ENCODE data around the gene FAM111B.
A peak's percentile ranks its signal among the peaks of the same experiment; 100 is the strongest.

FAM111B gene

DNA sequence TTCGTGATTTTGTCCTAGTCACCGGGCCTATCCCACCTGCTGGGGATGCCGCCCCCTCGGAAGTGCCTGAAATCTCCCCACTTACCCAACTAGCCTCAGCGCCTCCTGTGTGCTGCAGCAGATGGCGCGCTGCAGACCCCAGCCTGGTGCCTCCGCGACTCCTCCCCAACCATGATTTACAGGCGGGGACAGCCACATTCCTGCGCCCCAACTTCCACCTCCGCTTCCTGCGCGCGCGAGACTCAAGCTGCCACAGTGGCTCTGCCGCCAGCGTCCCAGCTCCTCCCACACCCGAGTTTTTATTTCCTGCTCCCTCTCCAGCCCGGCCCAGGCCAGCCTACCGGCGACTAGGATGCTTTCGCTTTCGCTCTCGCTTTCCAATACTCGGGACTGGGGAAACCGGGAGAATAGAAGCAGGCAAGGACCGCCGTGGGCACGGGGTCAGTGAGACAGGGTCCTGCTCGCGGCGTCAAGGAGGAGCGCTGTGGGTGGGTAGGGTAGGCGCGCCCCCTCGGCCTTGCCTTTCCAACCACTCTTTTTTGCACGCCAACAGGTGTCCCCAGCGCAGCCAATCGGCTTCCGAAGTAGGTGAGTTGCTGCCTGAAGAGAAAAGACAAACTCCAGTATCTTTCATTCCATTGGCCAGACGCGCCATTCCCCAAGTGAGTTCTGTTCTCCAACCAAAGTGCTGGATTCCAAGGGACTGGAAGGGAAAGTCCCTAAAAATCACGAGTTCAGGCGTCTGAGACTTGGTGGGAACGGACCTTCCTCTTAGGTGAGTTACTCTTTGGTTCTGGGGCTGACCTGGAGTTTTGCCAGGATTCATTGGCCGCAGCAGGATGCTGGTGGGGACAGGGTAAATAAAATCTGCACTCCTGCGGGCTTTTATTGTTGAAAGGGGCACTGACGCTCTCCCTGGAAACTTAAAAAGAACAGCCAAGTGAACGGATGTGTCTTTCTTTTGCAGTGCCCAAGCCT, 35.8 kb downstream of the FAM111B start, which contains the start of gene FAM111A:
Gene FAM111A (plus strand): TSS at position 327 of the 978 bp plus-strand sequence. CDS start 6,017 bp downstream, outside the sequence.
- TF ChIP-seq CTCF (conservative IDR thresholded peaks at IDR 0.05; ENCODE audit: low read depth, low read length): peak; percentile 54
- peak within 1 kb of the TSS; percentile 68 for H3K4me3 ChIP-seq (ENCODE audit: low read depth, low read length)
- DNase-seq (ENCODE audit: low read depth): peak; percentile 92

- TF ChIP-seq CTCF (conservative IDR thresholded peaks at IDR 0.05; ENCODE audit: low read depth, low read length): no peak
- no peak for DNase-seq (ENCODE audit: low read depth)
- H3K4me3 ChIP-seq (ENCODE audit: low read depth, low read length): peak overlapping the region; percentile 61
These were observed 37.1 kb downstream of the FAM111B start for GRCh38 chr11:59144096-59144495.

DNA sequence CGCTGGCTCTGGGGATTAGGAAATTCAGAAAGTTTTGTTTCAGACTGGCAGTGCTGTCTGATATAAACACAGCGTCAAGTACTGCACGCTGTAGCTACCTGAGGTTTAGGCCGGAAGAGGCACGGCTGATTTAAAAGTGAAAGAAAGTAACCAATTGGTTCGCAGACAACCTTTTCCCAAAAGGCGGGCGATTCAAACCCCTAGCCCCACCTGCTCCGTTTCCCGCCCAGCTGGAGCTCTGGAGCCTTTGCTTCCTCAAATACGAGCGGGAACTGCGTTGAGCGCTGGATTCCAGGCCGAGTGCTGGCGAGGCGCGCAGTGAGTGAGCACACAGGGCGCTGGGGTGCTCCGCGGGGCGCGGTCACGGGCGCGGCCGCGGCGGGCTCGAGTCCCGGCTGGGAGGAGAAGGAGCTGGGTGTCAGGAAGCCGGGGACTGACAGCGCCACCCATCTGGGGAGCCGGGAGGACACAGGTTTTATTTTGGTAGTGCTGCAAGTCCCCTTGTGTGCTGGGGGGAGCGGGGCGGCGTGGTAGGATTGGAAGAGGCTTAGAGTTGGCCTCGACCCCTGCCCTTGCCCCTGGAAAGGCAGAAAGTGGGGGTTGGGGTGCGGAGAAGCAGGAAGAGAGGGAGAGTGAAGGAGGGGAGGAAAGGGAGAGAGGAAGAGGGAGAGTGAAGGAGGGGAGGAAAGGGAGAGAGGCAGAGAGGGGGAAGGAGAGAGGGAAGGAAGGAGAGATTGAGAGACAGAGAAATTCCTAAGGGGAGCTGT, 37.7 kb downstream of the FAM111B start:
- no peak for TF ChIP-seq CTCF (conservative IDR thresholded peaks at IDR 0.05; ENCODE audit: low read depth, low read length)
- peak overlapping the region; percentile 61 for H3K4me3 ChIP-seq (ENCODE audit: low read depth, low read length)
- peak; percentile 89 for DNase-seq (ENCODE audit: low read depth)

DNA sequence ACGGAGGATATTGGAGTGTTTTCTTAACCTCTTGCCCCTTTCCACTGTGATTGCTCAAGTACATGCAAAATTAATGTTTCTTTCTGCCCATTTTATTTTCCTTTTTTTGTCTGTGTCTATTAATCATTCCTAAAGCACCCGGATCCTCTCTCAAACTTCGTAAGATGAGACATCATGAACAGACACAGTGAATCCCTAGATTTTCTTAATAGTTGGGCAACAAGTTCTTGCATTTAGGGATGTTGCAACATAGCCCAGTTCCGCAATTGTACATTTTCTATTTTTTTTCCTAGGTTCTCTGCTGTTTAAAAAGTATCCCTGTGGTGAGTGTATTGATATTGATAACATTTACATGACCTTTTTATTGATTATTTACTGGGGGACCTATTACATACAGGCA, 38.5 kb downstream of the FAM111B start:
- H3K4me3 ChIP-seq (ENCODE audit: low read depth, low read length): no peak overlapping the region
- peak; percentile 82 for DNase-seq (ENCODE audit: low read depth)
- no peak for TF ChIP-seq CTCF (conservative IDR thresholded peaks at IDR 0.05; ENCODE audit: low read depth, low read length)

DNA sequence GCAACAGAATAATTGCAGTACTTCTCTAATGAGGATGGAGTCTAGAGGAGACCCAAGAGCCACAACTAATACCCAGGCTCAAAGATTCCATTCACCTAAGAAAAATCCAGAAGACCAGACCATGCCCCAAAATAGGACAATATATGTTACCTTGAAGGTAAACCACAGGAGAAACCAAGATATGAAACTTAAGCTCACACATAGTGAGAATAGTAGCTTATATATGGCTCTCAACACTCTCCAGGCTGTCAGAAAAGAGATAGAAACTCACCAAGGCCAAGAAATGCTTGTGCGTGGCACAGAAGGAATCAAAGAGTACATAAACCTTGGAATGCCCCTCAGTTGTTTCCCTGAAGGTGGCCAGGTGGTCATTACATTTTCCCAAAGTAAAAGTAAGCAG, 44.7 kb downstream of the FAM111B start:
- TF ChIP-seq CTCF (conservative IDR thresholded peaks at IDR 0.05; ENCODE audit: low read depth, low read length): no peak
- no peak overlapping the region for H3K4me3 ChIP-seq (ENCODE audit: low read depth, low read length)
- DNase-seq (ENCODE audit: low read depth): no peak

DNA sequence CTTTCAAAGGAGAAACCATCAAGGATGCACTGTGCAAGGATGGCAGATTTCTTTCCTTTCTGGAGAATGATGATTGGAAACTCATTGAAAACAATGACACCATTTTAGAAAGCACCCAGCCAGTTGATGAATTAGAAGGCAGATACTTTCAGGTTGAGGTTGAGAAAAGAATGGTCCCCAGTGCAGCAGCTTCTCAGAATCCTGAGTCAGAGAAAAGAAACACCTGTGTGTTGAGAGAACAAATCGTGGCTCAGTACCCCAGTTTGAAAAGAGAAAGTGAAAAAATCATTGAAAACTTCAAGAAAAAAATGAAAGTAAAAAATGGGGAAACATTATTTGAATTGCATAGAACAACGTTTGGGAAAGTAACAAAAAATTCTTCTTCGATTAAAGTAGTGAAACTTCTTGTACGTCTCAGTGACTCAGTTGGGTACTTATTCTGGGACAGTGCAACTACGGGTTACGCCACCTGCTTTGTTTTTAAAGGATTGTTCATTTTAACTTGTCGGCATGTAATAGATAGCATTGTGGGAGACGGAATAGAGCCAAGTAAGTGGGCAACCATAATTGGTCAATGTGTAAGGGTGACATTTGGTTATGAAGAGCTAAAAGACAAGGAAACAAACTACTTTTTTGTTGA, 45.4 kb downstream of the FAM111B start:
- no peak for TF ChIP-seq CTCF (conservative IDR thresholded peaks at IDR 0.05; ENCODE audit: low read depth, low read length)
- H3K4me3 ChIP-seq (ENCODE audit: low read depth, low read length): no peak overlapping the region
- no peak for DNase-seq (ENCODE audit: low read depth)
